Sigmoid colon (tissue), 7 donors: ENCODE results near the gene SESN1. TPM values are rescaled to one million over a fixed set of nuclear protein-coding genes. Genes with fewer than 3 reads are reported as not detected.

ENCODE experiments used
- DNase-seq: peaks from one replicate; pipeline ENCODE4 v3.0.0-alpha.2; 2019
- H3K27ac ChIP-seq, 4 donors: fragments of 200-600 bp; sonication (generic); one replicate each; pipeline ENCODE4 v1.5.1; 2016 to 2019; ENCODE audit warnings: mild to moderate bottlenecking in 1 of 4
- H3K27me3 ChIP-seq, 3 donors: fragments of 200-600 bp; sonication (generic); one replicate each; pipeline ENCODE4 v1.5.1; 2019; ENCODE audit warnings: mild to moderate bottlenecking in 1 of 3
- H3K36me3 ChIP-seq, 4 donors: fragments of 200-600 bp; sonication (generic); one replicate each; pipeline ENCODE4 v1.5.1; 2016 to 2019
- H3K4me1 ChIP-seq, 4 donors: fragments of 200-600 bp; sonication (generic); one replicate each; pipeline ENCODE4 v1.5.1; 2017 to 2019
- H3K4me3 ChIP-seq, 4 donors: fragments of 200-600 bp; sonication (generic); one replicate each; pipeline ENCODE4 v1.5.1; 2017 to 2019; ENCODE audit warnings: mild to moderate bottlenecking in 2 of 4, moderate library complexity in 1 of 4
- H3K9me3 ChIP-seq, 4 donors: fragments of 200-600 bp in 3 of 4; sonication (generic) in 3 of 4; one replicate each; pipeline versions ENCODE4 v1.5.1 to v1.6.1; 2013 to 2019
- EP300 ChIP-seq, 4 donors: sonication (generic); formaldehyde crosslinking; IDR thresholded peaks; one replicate each; pipeline ENCODE4 v1.6.1; 2017; ENCODE audit warnings: antibody characterized with exemption in 4 of 4
- POLR2A ChIP-seq, 2 donors: fragments of 450-650 bp; IDR thresholded peaks; one replicate each; pipeline ENCODE4 v1.6.1; 2016; ENCODE audit warnings: antibody characterized with exemption in 2 of 2, mild to moderate bottlenecking in 2 of 2, moderate library complexity in 2 of 2
- POLR2AphosphoS5 ChIP-seq, 4 donors: sonication (generic); formaldehyde crosslinking; IDR thresholded peaks; one replicate each; pipeline ENCODE4 v1.6.1; 2017; ENCODE audit warnings: antibody characterized with exemption in 4 of 4
- WGBS, 2 donors: extraction: QIAGEN DNeasy Blood & Tissue Kit; methylation state at CpG; one replicate each; pipeline ENCODE4 v1.1.7; 2013; 5-methylcytosine and 5-hydroxymethylcytosine counted together
- intact Hi-C: fragments of 100-400 bp; cut with DNase I; formaldehyde crosslinking; loops from one replicate; pipeline ENCODE4 v1.15.1; 2023
- polyA plus RNA-seq, 3 donors: library from polyadenylated mRNA; stranded (reverse); fragments of 200-250 nt; gene quantifications; one replicate each; pipeline ENCODE4 v1.2.3, GENCODE V29; 2013
- total RNA-seq, 4 donors: library from RNA; depleted of rRNA; stranded (reverse); fragments of >200 nt; gene quantifications; one replicate each; pipeline ENCODE4 v1.1.0, GENCODE V29; 2016
- TF ChIP-seq, protein P1 (sequence below), 4 experiments: fragments of 450-650 bp in 3 of 4; fragments of 200-600 bp in 1 of 4; IDR thresholded peaks; one replicate each; pipeline ENCODE4 v1.5.1; 2016 to 2019; ENCODE audit warnings: antibody characterized with exemption in 4 of 4, mild to moderate bottlenecking in 3 of 4, moderate library complexity in 2 of 4
- donor health status: healthy with polysubstance abuse.
- donor health status: Bipolar disorder and iron deficiency.
- donor health status: healthy.

Gene SESN1
- total and polyA plus RNA-seq, 7 donors: 18.3 to 144 (median 63.0) TPM

DNA sequence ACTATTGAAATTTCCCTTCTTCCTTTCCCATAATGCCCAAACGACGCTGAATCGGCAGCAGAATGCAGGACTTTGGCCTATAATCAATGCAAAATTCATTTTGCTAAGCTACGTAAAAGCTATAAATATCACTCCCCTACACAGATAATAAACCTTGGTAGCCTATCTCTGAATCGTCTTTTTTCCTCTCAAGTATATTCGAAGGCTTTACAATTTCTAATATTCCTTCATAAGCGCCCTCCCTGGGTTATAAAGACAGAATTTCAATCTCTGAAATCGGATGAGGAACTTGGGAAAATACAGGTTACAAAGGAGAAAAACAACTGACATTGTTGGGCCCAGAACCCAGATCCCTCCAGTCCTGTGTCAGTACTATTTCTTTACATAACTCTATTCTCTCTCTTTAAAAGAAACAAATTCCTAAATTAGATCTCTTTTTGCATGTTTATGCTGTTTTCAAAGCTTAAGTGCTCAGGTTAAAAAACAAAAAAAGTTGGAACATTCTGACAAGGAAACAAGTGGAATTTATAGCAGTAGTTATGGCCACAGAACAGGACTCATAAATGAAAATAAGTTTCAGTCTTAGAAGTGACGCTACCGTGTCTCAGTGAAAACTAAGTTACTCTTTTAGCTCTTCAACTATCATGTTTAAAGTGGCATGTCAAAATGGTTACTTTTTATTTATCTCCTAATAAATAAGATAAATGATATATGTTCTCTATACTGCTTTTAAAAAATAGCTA is 84.5 kb downstream of the SESN1 start:
- no peaks in the 10 kb centered on the region for H3K36me3 ChIP-seq
- H3K27ac ChIP-seq: peak overlapping the region; percentile 92 to 98 (median 96)
- DNase-seq: no peak
- intact Hi-C loops: loop anchor here (2.0 to 5.0 kb wide), 4 partner anchors 47 to 453 kb away; no protein-coding TSS in a partner anchor
- no peaks in the 10 kb centered on the region for H3K27me3 ChIP-seq
- H3K4me1 ChIP-seq: peaks cover 0 to 40% (median 31%) of the 10 kb centered on the region in 4 donors
- no peak for TF ChIP-seq POLR2A (IDR thresholded peaks at IDR 0.05)
- peak overlapping the region; percentile 93 to 98 (median 97) for H3K4me3 ChIP-seq
- H3K9me3 ChIP-seq: no peaks in the 10 kb centered on the region
- WGBS, 2 donors: 4 to 14% methylated on average over 10 of the region's 10 CpGs

- Histone ChIP-seq H3K36me3 (no peaks in the 10 kb centered on the region), H3K4me1 (peaks cover 0 to 47% (median 35%) of the 10 kb centered on the region in 4 donors), H3K4me3 (peak overlapping the region; percentile 93 to 98 (median 97)), H3K9me3 (no peaks in the 10 kb centered on the region), H3K27me3 (no peaks in the 10 kb centered on the region), H3K27ac (peak overlapping the region; percentile 92 to 98 (median 96))
- DNase-seq: peak; percentile 97
- WGBS, 2 donors: 1% methylated on average over 80 of the region's 80 CpGs
- intact Hi-C loops: loop anchor here (2.0 to 5.0 kb wide), 3 partner anchors 63 to 452 kb away; no protein-coding TSS in a partner anchor
- TF ChIP-seq POLR2A (IDR thresholded peaks at IDR 0.05) (peak; percentile 59 to 63), POLR2AphosphoS5 (IDR thresholded peaks at IDR 0.05) (peak; percentile 80 to 93 (median 84)), EP300 (IDR thresholded peaks at IDR 0.05) (no peak)
- TF ChIP-seq, protein P1, sequence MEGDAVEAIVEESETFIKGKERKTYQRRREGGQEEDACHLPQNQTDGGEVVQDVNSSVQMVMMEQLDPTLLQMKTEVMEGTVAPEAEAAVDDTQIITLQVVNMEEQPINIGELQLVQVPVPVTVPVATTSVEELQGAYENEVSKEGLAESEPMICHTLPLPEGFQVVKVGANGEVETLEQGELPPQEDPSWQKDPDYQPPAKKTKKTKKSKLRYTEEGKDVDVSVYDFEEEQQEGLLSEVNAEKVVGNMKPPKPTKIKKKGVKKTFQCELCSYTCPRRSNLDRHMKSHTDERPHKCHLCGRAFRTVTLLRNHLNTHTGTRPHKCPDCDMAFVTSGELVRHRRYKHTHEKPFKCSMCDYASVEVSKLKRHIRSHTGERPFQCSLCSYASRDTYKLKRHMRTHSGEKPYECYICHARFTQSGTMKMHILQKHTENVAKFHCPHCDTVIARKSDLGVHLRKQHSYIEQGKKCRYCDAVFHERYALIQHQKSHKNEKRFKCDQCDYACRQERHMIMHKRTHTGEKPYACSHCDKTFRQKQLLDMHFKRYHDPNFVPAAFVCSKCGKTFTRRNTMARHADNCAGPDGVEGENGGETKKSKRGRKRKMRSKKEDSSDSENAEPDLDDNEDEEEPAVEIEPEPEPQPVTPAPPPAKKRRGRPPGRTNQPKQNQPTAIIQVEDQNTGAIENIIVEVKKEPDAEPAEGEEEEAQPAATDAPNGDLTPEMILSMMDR (IDR thresholded peaks at IDR 0.05): peak in 1 of 4 experiments; percentile 27
Measured at GRCh38 chr6:109009236-109009961, 85.2 kb downstream of the SESN1 start.

DNA sequence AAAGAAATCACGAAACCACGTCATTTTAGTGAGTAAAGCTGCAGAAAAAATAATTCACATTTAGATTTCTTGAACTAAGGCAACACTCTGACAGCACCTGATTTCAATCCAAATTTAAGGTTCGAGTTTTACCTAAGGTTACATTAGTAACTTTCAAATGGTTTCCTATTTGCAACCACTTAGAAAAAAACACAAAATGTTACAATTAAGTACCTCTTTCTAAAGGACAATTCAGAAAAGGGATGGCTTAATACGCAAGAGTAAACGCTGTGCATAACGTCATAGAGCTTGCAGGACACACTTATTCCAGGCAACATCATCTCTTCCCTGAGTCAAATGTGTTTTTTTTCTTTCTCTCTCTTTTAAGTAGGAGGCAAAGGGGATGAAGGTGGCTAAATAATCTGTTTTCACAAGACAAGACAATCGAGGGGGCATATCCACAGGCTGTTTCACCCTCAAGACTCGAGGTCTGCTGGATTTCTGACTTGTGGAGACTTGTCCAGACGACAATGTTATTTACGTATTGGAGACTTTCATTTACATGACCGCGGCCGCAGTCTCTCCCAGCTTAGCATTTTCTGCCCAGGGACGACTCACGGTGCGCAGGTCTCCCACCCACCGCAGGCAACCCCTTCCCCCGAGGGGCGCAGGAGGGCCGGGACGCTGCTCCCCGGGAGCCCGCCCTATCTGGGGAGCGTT is 86.0 kb downstream of the SESN1 start:
- H3K4me3 ChIP-seq: peak overlapping the region; percentile 93 to 98 (median 97)
- WGBS, 2 donors: 1 to 3% methylated on average over 24 of the region's 24 CpGs
- H3K4me1 ChIP-seq: peaks cover 0 to 55% (median 43%) of the 10 kb centered on the region in 4 donors
- TF ChIP-seq EP300 (IDR thresholded peaks at IDR 0.05): no peak
- TF ChIP-seq, protein P1 (IDR thresholded peaks at IDR 0.05): no peak
- peak in 3 of 4 donors; percentile 19 to 52 (median 28) for TF ChIP-seq POLR2AphosphoS5 (IDR thresholded peaks at IDR 0.05)
- H3K27me3 ChIP-seq: no peaks in the 10 kb centered on the region
- H3K27ac ChIP-seq: peak overlapping the region; percentile 92 to 98 (median 96)
- H3K36me3 ChIP-seq: no peaks in the 10 kb centered on the region
- H3K9me3 ChIP-seq: no peaks in the 10 kb centered on the region
- no peak for DNase-seq
- intact Hi-C loops: loop anchor here (2.0 to 5.0 kb wide), 3 partner anchors 64 to 451 kb away; no protein-coding TSS in a partner anchor

- peaks cover 0 to 61% (median 49%) of the 10 kb centered on the region in 4 donors for H3K4me1 ChIP-seq
Measured at GRCh38 chr6:109008054-109008453, 86.6 kb downstream of the SESN1 start.

More at GRCh38 chr6:109008054-109008453, 86.6 kb downstream of the SESN1 start:
- no peaks in the 10 kb centered on the region for H3K9me3 ChIP-seq
- peak overlapping the region; percentile 93 to 98 (median 97) for H3K4me3 ChIP-seq
- H3K27me3 ChIP-seq: no peaks in the 10 kb centered on the region
- H3K27ac ChIP-seq: peak overlapping the region; percentile 92 to 98 (median 96)
- H3K36me3 ChIP-seq: no peaks in the 10 kb centered on the region
- 14 to 50% methylated on average over 4 of the region's 4 CpGs for WGBS, 2 donors
- DNase-seq: no peak
- intact Hi-C loops: loop anchor here (2.0 to 5.0 kb wide), 3 partner anchors 63 to 451 kb away; no protein-coding TSS in a partner anchor
- TF ChIP-seq POLR2A (IDR thresholded peaks at IDR 0.05) (no peak), EP300 (IDR thresholded peaks at IDR 0.05) (no peak), POLR2AphosphoS5 (IDR thresholded peaks at IDR 0.05) (no peak)
- TF ChIP-seq, protein P1 (IDR thresholded peaks at IDR 0.05): no peak
